Measurements from ENCODE around the gene TSSK2. TPM values are rescaled to one million over a fixed set of nuclear protein-coding genes. Genes with fewer than 3 reads are reported as not detected.

The TSSK2 gene
- total and polyA plus RNA-seq, 8 donors = 0.67 TPM; not detected in 7

DNA sequence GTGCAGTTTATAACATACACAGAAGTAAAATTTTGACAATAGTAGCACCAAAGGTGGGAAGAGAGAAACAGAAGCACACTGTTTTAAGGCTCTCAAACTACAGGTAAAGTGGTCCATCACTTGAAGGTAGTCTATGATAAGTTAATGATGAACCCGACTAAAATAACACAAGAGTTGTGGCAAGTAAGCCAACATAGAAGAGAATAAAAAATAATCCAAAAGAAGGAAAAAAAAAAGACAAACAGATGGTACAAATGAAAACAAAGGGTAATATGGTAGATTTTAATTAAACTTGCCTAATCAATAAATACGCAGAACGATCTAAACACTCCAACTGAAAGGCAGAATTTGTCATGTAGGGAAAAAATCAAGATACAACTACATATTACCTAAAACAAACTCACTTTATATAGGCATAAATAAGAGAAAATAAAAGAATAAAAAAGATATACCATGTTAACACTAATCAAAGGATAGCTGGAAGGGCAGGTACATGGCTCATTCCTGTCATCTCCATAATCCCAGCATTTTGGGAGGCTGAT lies 40.5 kb upstream of the TSSK2 start:
- no peaks in the 10 kb centered on the region for H3K27me3 ChIP-seq
- DNase-seq (no peak), ATAC-seq (no peak)
- no peak overlapping the region for H3K27ac ChIP-seq
- intact Hi-C loops (cut with DNase I) = no loop called here
- H3K4me1 ChIP-seq = peaks cover 0 to 55% of the 10 kb centered on the region in 2 donors
- H3K9me3 ChIP-seq = no peaks in the 10 kb centered on the region
- no peak overlapping the region for H3K4me3 ChIP-seq
- peaks cover 0 to 29% of the 10 kb centered on the region in 2 donors for H3K36me3 ChIP-seq
- TF ChIP-seq, protein P1, sequence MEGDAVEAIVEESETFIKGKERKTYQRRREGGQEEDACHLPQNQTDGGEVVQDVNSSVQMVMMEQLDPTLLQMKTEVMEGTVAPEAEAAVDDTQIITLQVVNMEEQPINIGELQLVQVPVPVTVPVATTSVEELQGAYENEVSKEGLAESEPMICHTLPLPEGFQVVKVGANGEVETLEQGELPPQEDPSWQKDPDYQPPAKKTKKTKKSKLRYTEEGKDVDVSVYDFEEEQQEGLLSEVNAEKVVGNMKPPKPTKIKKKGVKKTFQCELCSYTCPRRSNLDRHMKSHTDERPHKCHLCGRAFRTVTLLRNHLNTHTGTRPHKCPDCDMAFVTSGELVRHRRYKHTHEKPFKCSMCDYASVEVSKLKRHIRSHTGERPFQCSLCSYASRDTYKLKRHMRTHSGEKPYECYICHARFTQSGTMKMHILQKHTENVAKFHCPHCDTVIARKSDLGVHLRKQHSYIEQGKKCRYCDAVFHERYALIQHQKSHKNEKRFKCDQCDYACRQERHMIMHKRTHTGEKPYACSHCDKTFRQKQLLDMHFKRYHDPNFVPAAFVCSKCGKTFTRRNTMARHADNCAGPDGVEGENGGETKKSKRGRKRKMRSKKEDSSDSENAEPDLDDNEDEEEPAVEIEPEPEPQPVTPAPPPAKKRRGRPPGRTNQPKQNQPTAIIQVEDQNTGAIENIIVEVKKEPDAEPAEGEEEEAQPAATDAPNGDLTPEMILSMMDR (IDR thresholded peaks at IDR 0.05) = no peak

DNA sequence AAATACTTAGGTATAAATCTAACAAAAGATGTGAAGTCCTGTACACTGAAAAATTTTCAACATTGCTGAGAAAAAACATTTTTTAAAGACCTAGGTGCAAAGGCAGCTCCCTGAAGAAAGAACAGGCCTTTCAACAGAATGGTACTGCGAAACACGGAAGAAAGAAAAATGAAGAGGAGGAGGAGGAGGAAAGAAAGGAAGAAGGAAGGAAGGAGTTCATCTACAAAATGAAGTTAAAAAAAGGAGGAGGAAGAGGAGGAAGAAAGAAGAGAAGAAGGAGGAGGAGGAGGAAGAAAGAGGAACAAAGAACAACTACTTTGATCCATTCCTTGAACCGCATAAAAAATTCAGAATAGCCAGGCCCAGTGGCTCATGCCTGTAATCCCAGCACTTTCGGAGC lies 38.4 kb upstream of the TSSK2 start:
- H3K27ac ChIP-seq = peak overlapping the region in 1 of 2 donors; percentile 37
- no peak overlapping the region for H3K4me3 ChIP-seq
- TF ChIP-seq, protein P1 (IDR thresholded peaks at IDR 0.05) = no peak
- H3K36me3 ChIP-seq = peaks cover 0 to 19% of the 10 kb centered on the region in 2 donors
- intact Hi-C loops (cut with DNase I) = no loop called here
- no peaks in the 10 kb centered on the region for H3K27me3 ChIP-seq
- DNase-seq = no peak
- no peak for ATAC-seq
- no peaks in the 10 kb centered on the region for H3K9me3 ChIP-seq
- H3K4me1 ChIP-seq = peaks cover 0 to 47% of the 10 kb centered on the region in 2 donors

DNA sequence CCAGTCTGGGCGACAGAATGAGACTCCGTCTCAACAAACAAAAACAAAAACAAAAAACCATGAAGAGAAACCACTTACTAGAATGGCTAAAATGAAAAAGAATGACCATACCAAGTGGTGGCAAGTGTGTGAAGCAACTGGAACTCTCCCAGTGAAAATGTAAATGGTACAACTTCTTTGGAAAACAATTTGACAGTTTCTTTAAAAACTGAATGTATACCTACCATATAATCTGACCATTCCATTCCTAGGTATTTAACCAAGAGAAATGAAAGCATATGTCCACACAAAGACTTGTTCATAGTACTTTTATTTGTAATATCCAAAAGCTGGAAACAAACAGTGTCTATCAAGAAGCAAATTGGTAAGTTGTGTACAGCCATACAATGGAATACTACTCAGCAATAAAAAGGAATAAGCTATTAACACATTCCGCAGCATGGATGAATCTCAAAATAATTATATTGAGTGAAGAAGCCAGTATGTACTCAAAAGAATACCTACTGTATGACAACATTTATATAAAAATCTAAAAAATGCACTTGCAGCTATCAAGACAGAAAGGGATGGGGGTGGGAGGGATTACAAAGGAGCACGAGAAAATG lies 36.6 kb upstream of the TSSK2 start:
- intact Hi-C loops (cut with DNase I) = no loop called here
- TF ChIP-seq, protein P1 (IDR thresholded peaks at IDR 0.05) = no peak

GRCh38 chr22:19096555-19096954 lies 34.6 kb upstream of the TSSK2 start:
- Histone ChIP-seq H3K27me3 (no peaks in the 10 kb centered on the region), H3K36me3 (peaks cover 0 to 3% of the 10 kb centered on the region in 2 donors), H3K27ac (peak overlapping the region in 1 of 2 donors; percentile 81), H3K4me1 (peaks cover 0 to 51% of the 10 kb centered on the region in 2 donors), H3K4me3 (no peak overlapping the region), H3K9me3 (no peaks in the 10 kb centered on the region)
- intact Hi-C loops (cut with DNase I) = no loop called here
- ATAC-seq (no peak), DNase-seq (no peak)
- TF ChIP-seq, protein P1 (IDR thresholded peaks at IDR 0.05) = no peak

More for the DNA sequence above, 36.6 kb upstream of the TSSK2 start:
- Histone ChIP-seq H3K4me1 (peaks cover 0 to 46% of the 10 kb centered on the region in 2 donors), H3K27ac (no peak overlapping the region), H3K9me3 (no peaks in the 10 kb centered on the region), H3K36me3 (peaks cover 0 to 3% of the 10 kb centered on the region in 2 donors), H3K27me3 (no peaks in the 10 kb centered on the region), H3K4me3 (no peak overlapping the region)
- DNase-seq (no peak), ATAC-seq (no peak)

GRCh38 chr22:19097518-19097917 lies 33.6 kb upstream of the TSSK2 start:
- Histone ChIP-seq H3K36me3 (peaks cover 0 to 3% of the 10 kb centered on the region in 2 donors), H3K27ac (peak overlapping the region in 1 of 2 donors; percentile 81), H3K27me3 (no peaks in the 10 kb centered on the region), H3K4me3 (no peak overlapping the region), H3K4me1 (peaks cover 0 to 41% of the 10 kb centered on the region in 2 donors), H3K9me3 (no peaks in the 10 kb centered on the region)
- TF ChIP-seq, protein P1 (IDR thresholded peaks at IDR 0.05) = no peak
- intact Hi-C loops (cut with DNase I) = no loop called here
- ATAC-seq (peak; percentile 85), DNase-seq (no peak)

Measured in left lung (tissue), 10 donors.